NCI-H526 treated with DMSO at 0.1 percent for 48 hours (cell line): ENCODE results near the gene DNAJC11.
"Not testable (repeated sequence)": the region's sequence is repeated elsewhere in the genome, so short reads cannot be mapped to it uniquely, and the experiment has no call there.

Experiments
- DNase-seq: peaks from one replicate; lab custom pipeline; 2025; lab: John Stamatoyannopoulos, UW

The DNAJC11 gene

DNA sequence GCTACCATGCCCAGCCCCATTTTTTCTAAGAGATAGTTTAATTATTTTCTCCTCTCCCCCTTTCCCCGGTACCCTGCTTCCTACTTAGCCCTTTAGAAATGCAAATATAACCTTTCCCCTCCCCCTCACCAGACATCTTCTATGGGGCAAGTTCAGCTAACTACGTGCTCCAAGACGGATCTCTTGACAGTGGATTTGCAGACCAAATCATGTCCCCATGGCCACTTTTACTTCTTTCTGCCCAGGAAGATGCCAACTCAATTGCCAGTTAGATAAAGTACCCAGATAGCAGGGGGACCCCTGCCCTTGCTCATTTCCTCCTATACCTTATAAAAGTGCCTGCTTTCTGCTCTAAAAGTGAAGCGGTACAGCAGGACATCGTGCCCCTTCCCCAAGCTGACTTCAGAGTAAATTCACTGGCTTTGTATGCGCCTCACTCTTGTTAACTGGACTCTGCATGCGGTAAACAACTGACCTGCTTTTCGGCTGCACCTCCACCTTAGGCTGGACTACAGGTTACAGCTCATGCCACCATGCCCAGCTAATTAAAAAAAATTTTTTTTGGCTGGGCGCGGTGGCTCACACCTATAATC, 7.4 kb downstream of the DNAJC11 start:
- DNase-seq: no peak

DNA sequence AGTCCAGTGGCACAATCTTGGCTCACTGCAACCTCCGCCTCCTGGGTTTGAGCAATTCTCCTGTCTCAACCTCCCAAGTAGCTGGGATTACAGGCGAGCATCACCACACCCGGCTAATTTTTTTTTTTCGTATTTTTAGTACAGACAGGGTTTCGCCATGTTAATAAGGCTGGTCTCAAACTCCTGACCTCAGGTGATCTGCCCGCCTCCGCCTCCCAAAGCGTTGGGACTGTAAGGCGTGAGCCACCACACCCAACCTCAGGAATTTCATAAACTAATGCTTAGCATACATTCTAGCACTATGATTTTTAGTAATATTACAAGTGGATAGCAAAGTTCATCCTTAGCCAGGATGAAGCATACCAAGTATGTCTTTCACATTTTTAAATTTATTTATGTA, 8.7 kb downstream of the DNAJC11 start:
- DNase-seq: no peak

DNA sequence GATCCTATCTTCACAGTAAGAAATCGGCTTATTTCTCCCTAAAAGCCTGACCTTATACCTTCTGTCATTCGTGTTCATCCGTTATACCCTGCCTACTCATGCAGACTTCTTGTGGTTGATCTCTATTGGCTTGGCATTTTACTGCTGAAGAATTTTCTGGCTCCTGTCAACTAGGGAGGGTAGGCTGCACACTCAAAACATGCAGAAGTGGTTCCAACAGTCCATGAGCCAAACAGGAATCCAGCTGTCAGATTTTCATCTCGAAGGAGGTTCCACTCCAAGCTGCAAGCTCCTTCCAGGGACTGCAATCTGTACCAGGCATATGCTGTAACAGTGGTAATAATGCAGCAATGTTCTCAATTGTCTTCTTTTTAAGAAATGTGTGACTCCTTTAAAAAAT, 10.1 kb downstream of the DNAJC11 start:
- DNase-seq: no peak

DNA sequence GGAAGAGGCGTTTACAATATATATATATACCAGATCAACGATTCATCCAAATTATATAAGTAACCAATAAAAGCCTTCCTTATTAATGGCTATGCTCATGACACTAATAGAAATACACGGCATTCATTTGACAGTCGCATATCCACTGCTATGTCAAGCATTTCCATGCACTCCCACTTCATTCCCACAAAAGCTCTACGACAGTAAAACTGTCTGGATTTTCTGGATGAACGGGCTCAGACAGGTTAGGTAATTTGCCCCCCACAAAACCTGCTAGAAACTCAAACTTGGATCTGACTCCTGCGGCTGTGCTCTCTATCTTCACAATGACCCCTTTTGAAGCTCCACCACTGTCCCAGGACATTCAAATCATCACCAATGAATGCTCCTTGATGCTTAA, 11.4 kb downstream of the DNAJC11 start:
- no peak for DNase-seq

DNA sequence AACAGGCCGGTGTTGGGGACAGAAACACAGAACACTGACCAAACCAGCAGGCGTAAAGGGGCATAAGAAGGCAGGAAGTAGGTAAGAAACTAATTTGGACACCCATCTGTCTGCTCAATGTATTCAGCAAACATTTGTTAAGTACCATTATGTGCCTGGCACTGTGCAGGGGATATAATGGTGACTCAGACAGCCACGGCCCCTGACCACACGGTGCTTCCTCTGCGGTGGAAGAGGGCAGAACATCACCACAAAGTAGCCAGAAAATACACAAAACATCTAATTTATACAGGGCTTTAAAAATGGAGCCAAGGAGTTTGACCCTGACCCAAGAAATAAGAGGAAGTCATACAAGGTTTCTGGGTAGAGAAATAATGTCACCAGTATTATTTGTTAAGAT, 12.9 kb downstream of the DNAJC11 start:
- no peak for DNase-seq

DNA sequence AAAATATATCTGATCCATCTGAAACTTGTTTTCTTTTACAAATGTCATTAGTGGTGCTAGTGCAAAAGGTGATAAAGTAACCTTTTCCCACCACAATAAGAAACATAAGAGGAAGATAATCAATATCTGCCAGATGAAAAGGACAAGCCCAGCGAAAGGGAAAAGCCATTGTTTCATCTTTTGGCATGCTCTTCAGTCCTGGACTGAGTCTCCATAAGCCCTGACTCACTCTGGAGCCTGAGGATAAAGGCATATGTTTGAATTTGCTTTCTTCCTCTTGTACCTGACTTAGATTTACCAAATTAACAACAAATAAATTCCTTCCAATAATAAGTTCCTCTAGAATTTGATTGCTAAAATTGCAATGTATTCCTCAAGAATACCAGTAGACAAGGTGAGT, 13.6 kb downstream of the DNAJC11 start:
- no peak for DNase-seq

DNA sequence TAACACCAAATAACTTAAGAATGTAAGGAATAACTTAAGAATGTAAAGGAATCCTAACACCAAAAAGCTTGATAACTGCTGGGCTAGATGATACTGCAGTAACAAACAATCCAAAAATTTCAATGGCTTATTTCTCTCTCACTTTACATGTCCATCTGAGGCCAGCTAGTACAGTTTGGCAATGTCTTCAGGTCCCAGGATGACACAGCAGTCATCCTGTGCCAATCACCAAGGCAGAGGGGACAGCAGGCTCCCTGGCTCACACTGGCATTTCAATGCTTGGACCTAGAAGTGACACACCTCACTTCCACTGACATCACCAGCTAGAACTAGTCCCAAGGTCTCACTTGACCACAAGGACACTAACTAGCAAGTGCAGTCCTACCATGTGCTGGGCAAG, 15.3 kb downstream of the DNAJC11 start:
- DNase-seq: no peak

DNA sequence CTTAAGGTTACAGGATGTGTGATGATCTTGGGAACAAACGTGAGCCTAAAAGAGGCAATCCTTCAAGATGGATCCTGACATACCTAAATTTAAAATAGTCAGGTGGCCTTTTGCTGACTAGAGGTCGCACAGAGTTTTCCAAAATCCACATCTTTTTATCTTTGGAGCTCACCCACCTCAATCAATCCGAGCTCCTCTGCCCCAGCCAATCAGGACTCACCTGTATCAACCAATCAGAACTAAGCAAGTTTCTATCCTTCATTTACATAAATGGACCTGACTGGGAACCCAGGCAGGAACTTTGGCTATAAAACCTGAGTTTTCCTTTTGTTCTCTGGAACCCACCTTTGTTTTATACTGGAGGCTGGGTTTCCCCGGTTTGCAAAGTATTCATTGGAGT, 16.2 kb downstream of the DNAJC11 start:
- no peak for DNase-seq

DNA sequence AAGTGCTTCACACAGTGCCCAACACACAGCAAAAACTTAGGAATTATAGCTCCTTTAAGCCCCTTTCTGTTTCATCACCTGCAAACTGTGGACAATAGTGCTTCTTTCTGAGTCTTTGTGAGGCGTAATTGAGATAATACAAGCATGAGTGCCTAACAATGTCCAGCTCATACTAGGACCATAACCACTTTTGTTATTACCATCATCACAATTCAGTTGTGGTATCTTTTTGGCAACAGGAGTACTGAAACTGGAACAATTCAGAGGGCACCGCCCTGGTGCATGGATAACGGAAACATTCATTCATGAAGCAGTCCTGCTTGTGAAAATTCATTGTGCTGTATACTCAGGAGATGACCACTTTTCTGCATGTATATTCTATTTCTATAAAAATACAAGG, 18.2 kb downstream of the DNAJC11 start:
- no peak for DNase-seq

DNA sequence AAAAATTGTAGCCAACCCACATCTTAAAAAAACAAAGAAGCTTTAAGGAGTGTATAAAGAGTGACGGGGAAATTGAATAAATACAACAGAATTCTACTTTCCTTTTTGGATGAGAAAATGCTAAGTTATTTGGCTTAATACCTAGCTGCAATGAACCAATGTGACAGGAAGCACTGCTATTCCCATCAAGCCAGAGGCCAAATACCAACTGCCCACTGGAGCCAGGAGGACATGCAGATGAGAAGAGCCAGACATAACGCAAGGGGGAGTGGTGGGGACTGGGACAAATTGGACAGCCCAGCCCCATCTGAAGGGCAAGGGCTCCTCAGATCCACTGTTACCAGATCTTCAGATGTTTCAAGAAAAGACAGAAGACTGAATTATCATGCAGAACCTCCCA, 25.7 kb downstream of the DNAJC11 start:
- DNase-seq: no peak

DNA sequence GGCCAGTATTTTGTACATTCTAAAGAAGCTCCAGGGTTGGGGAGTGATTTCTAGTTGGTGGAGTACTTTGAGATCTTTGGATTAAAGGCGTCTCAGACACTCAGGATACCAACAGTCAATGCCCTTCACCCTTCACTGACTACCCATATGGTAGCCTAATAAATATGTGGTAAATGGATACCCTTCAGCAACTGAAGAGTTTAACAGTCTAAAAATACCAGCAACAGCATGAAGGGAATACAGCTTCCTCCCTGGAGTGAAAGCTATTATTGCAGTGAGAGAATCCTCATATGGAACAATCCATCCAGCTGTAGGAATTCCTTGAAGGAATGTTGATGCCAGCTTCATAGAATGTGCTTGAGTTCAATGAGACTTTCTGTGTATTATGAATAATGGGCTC, 26.8 kb downstream of the DNAJC11 start:
- DNase-seq: no peak

DNA sequence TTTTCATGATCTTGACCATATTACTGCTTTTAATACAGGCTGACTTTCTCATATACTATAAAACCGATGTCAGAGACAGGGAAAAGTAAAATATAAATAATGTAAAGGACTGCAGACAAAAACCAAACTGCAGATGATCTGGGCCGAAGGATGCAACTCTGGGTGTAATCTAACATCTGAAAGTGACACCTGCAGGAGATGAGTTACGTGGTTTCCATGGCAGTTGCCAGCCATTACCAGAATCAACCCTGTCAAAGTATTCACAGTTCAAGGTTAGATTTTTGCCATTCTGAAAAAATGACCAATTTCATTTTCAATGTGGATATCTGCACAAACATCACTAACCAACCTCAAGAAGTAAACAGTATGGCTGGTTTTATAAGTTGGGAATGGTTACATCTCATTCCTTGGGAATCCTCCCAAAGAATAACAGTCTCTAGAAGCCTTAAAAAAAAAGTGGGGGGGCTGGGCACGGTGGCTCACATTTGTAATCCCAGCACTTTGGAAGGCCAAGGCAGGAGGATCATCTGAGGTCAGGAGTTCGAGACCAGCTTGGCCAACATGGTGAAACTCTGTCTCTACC, 27.7 kb downstream of the DNAJC11 start:
- DNase-seq: no peak

DNA sequence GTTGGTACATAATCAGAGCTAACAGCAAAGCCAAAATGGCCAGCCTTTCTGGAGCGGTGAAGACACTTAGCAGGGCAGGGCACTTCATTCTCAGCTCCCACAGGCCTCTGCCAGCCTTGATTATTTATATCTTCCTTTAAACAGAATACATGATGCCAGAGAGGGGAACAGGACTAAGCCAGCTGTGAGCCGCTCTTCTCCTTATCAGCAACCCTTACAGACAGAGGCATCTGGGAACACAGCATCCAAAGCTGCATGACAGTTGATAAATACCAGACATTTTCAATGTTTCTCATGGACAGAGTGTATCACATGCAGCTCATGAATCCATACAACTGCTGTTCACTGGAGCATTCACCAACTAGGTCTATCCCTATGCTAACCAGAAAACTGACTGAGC, 29.1 kb downstream of the DNAJC11 start:
- DNase-seq: no peak

DNA sequence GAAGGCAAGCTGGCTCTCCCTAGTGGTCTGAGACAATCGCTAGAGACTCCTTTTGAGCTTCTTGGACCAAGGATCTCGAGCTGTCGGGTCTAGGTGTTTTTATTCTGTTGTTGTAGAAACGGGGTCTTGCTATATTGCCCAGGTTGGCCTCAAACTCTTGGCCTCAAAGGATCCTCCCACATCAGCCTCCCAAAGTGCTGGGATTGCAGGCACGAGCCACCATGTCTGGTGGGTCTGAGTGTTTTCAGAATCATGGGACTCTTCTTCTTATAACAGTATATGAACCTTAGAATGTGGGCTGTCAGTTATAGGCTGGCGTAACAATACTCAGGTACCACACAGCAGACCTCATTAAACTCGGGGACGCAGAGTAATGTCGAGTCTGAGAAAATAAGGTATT, 33.1 kb downstream of the DNAJC11 start:
- DNase-seq: no peak

DNA sequence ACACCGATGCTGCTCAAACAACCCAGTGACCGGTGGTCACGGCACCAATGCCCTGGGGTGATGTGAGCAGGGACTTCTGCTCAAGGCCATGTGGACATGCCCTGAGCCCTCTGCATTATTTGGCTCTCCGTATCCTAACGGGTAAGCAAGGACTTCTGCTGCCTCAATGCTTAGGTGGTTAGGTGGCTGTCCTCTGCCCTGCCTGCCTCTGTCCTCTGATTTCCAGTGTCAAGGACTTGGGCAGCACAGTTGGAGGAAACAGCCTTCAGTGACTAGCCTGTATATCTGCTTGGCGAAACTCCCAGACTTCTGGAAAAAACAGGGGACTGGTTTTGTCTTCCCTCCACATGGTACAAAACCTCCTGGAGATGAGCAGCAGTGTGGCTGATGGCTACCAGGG, 34.5 kb downstream of the DNAJC11 start:
- DNase-seq: no peak

DNA sequence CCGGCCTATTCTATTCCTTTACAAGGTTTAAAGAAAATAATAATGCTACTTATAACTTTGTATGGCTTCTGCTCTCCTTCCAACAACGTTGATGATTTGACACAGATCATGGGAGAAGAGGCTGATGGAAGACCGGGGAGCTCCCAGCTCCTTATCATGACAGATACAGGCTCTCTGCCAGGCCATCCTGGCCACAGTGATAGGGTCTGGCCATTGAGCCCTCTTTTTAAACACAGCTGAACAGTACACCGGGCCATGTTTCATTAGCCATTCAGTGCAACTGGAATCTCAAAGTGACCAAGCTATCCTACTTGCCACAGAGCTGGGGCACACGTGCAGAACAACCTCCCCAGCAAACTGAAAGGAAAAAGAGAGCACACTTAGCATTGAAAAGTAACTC, 34.9 kb downstream of the DNAJC11 start:
- no peak for DNase-seq

DNA sequence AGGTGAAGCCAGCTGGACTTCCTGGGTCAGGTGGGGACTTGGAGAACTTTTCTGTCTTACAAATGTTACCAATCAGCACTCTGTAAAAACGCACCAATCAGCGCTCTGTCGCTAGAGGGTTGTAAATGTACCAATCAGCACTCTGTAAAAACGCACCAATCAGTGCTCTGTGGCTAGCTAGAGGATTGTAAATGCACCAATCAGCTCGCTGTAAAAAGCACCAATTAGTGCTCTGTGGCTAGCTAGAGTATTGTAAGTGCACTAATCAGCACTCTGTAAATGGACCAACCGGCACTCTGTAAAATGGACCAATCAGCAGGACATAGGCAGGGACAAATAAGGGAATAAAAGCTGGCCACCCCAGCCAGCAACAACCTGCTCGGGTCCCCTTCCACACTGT, 39.1 kb downstream of the DNAJC11 start:
- not testable (repeated sequence) for DNase-seq

DNA sequence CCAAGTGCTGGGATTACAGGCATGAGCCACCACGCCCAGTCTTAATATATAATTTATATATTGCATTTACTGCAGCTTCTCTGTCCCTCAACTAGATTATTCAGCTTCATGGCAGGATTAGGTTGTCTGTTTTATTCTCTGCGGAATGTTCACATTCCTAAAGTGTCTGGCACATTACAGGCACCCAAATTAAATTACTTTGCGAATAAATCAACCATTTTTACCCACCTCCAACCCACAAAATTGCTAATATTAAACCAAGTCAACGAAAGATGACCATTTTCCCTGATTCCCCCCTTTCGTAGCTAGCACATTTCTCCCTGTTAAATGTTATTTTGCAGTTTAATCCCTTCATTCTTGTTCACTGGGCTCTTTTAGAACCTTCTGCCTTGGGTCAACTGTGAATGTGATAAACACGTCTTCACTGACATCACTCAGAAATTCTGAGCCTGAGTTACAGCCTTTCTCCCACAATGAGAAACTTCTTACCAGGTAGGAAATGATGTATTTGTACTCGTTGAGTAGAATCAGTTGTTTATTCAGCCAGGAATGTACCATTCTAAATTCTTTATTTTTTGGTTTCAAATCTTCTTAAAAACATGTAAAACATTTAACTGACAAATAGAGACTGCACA, 41.1 kb downstream of the DNAJC11 start:
- DNase-seq: no peak

DNA sequence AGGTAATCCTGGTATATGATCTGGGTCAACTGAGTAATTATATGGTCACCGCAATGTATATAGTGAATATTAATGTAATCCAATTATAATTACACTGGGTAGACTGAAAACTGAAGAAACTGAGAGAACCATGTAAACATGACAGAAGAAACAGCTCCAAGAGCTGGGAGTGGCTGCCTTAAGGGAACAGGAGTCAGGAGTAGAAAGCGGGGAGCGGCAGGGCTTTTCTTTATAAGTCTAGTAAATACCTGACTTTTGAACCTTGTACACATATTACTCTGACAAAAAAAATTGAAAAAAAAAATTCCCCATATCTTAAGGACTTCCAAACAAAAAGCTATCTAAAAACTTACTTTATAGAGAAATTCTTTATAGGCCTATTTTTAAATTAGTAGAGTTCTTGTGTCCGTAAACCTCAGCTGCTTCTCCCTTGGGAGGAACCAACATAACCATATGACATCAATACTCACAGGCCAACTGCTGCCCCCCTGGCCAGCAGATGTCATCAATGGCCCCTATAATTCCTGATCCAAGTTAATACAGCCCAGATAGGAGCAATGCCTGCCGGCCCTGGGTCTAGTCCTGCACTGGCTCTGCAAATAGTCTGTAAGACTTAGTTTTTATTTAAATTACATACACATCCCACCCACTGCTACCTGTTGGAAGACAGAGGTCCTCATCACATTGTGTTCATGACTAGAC, 43.1 kb downstream of the DNAJC11 start:
- no peak for DNase-seq

DNA sequence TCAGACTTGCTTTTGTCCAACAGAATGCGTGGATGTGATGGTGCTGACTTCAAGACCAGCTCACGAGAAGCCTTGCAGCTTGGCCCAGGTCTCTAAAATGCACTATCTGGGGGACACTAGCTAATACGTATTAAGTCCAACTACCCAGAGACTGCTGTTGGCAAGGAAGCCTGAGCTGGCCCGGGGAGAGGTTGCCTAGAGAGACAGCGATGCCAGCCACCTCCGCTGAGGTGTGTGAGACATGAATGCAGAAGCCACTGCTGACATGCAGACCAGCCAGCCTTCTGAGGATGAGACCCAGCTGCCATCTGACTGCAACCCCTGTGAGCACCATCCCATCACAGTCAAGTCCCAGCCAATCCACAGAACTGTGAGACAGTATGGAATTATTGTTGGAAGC, 44.5 kb downstream of the DNAJC11 start:
- no peak for DNase-seq

DNA sequence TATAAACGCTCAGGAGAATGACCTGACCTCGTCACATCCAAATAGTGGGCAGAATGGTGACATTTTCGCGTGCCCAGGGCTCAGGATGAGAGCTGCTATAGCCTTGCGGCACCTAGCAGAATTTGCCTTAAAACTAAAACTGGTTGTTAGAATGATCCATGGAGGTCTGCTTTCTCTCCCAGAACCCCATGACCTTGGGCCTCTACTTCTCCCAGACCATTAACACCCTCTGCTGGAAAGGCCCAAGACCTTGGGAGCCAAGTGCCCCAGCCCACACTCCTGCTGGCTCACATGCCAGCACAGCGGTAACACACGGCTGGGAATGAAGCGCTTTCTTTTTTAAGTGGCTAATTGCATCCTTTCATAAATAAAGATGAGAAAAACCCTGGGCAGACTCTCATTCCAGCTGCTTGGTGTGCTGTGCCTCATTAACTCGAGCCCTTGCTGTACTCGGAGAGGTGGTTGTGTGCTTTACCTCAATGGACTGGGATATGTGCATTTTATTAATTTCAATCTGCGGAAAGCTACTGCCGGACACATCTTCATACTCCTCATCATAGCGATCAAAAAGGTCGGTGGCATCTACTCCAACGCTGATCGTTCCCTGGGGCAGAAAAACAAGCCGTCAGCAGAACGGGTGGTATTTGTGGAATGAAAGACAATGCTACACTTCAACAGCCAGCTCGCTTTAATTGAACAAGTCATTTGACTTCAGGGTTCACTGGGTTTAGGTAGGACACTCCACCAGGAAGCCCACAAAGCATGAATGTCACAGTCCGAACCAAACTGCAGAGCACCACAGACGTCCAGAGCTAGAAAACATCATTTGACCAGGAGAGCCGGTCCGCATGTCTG, 48.0 kb downstream of the DNAJC11 start:
- DNase-seq: peak; percentile 65

DNA sequence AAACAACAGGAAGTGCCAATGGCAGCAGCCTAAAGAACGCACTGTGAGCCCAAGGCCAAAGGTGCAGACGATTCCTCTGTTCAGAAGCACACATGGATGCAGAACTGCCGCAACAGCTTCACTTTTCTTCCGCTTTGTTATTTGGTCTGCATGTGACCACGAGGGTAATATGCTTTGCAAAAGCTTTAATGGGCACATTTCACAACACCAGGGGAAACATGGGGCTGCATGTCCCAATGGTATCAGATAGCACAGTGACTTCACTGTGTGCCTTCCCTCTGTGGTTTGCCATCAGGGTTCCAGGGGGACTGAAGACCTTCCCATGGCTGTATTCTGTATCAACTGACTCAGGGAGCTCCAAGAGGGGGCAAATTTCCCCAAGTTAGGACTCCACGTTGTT, 48.6 kb downstream of the DNAJC11 start:
- no peak for DNase-seq
